HuH-7.5 (cell line): ENCODE data around the gene CITED2.

Experiments used
- DNase-seq: peaks from one replicate; pipeline ENCODE4 v3.0.0; 2011; ENCODE audit warnings: low spot score

CITED2 gene

GRCh38 chr6:139381216-139381865 lies 6.9 kb upstream of the CITED2 start:
- no peak for DNase-seq

GRCh38 chr6:139380611-139381010 lies 6.2 kb upstream of the CITED2 start:
- DNase-seq: no peak

- DNase-seq: no peak
These were observed 5.7 kb upstream of the CITED2 start for GRCh38 chr6:139380168-139380567.

GRCh38 chr6:139378882-139379341 lies 4.5 kb upstream of the CITED2 start:
- no peak for DNase-seq

- DNase-seq: no peak
These were observed 3.8 kb upstream of the CITED2 start for GRCh38 chr6:139378226-139378625.

GRCh38 chr6:139376604-139377218 lies 2.3 kb upstream of the CITED2 start:
- DNase-seq: peak; percentile 48

- no peak for DNase-seq
These were observed 1.5 kb upstream of the CITED2 start for GRCh38 chr6:139376017-139376330.

GRCh38 chr6:139375226-139376016 lies 973 bp upstream of the CITED2 start:
- DNase-seq: peak; percentile 60

- DNase-seq: no peak
These were observed 506 bp downstream of the CITED2 start for GRCh38 chr6:139373928-139374356.

- no peak for DNase-seq
These were observed 1.1 kb downstream of the CITED2 start for GRCh38 chr6:139373154-139373927.

- no peak for DNase-seq
These were observed 1.9 kb downstream of the CITED2 start for GRCh38 chr6:139372326-139373153.

GRCh38 chr6:139371421-139372203 lies 2.8 kb downstream of the CITED2 start:
- DNase-seq: no peak

GRCh38 chr6:139370999-139371345 lies 3.5 kb downstream of the CITED2 start:
- DNase-seq: no peak

GRCh38 chr6:139370283-139370998 lies 4.0 kb downstream of the CITED2 start:
- no peak for DNase-seq

- DNase-seq: no peak
These were observed 4.7 kb downstream of the CITED2 start for GRCh38 chr6:139369568-139370282.

- no peak for DNase-seq
These were observed 5.4 kb downstream of the CITED2 start for GRCh38 chr6:139369068-139369467.

GRCh38 chr6:139368661-139369060 lies 5.8 kb downstream of the CITED2 start:
- DNase-seq: no peak

- DNase-seq: no peak
These were observed 6.6 kb downstream of the CITED2 start for GRCh38 chr6:139367810-139368351.

- no peak for DNase-seq
These were observed 9.5 kb downstream of the CITED2 start for GRCh38 chr6:139364982-139365379.
